Cardiac septum (tissue), 1 donor: ENCODE results near the gene ERLIN1. TPM values are rescaled to one million over a fixed set of nuclear protein-coding genes. Genes with fewer than 3 reads are reported as not detected.
A peak's percentile ranks its signal among the peaks of the same experiment; 100 is the strongest.

Source experiments
- DNase-seq: peaks from one replicate; pipeline ENCODE4 v3.0.0-alpha.2; 2020; ENCODE audit warnings: low spot score
- intact Hi-C: fragments of 100-400 bp; cut with DNase I; formaldehyde crosslinking; loops from one replicate; pipeline ENCODE4 v1.14.0; 2022
- long read RNA-seq: library from polyadenylated mRNA; unstranded; transcript quantifications from one replicate; pipeline ENCODE4 v2.0.0, GENCODE V29; 2021
- total RNA-seq: library from RNA; stranded (reverse); fragmentation: NEBNext Ultra II Directional; extraction: Animal tissue kit (Norgen Biotek cat#: 25700); gene quantifications from one replicate; pipeline ENCODE4 v1.2.1, GENCODE V29; 2021
- donor health status: DM: no; HTN: no; CAD: no.

Gene ERLIN1
- total RNA-seq = 7.2 TPM
- long read RNA-seq, transcript ERLIN1-202 (12 exons, 1,453 nt) = major isoform, 12 of 21 reads
- long read RNA-seq, partial matches to known transcripts = 3 of 21 reads
- long read RNA-seq, other reads (novel, unspliced or antisense) = 6 of 21 reads

DNA sequence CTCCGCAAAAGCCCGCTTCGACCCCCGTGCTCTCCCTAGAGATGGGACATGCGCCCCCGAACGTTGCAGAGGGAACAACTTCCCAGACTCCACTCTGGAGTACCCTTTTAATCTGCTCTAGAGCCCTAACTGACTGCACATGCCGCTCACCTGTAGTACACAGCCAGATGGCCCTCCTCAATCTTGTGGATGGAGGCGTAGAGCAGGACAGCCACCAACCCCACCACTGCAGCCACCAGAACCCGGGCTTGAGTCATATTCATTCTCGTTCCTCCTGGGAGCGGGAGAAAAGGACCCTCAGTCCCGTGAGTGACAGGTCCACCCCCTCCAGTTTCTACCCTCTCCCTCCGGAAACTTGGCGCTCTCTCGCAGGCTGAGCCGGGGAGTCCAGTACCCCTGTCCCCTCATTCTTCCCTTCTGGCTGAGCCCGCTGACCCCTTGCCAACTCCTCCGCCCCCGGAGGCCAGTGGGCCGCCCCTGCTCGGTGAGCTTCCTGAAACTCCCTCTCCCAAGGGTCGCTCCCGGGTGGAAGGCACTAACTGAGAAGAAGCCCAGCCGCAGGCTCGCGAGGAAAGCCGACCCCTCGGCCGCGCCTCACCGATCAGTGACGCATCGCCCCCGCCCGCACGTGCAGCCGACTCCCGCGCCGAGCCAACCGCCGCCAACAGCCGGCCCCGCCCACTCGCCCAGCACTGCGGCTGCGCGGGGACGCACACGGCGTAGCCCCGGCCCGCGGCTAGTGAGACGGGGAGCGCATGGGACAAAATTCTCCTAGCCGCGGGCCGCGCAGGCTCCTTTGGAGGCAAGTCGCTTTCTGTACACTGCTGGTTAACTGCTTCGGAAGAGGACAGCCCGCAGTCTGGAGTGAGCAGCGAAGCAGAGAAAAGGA, at the start of gene ERLIN1:
Gene ERLIN1, minus strand, starts transcription at position 666 of the 889 bp plus-strand sequence. Its CDS starts 403 bp downstream, at position 263.
- intact Hi-C loops = loop anchor here (5.0 to 10.0 kb wide), 4 partner anchors 42 to 338 kb away; partner anchors contain the start of genes CHUK, CWF19L1 and DNMBP
- peak; percentile 96 for DNase-seq

DNA sequence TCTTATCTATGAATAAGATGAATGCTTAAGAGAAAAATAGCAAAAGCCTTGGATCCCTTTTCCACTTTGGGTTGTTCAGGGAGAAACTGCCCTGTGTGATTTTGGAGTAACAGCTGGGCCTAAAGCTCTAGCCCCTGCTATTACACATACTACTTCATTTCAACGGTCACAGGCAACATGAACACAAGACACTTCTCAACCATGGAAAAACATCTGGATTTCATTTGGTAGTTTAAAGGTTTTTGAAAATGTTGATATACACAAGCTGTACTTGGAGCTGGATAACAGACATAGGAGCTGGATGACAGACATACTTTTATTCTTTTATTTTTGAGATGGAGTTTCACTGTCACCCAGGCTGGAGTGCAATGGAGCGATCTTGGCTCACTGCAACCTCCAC, 46.3 kb upstream of the ERLIN1 start:
- no peak for DNase-seq
- intact Hi-C loops = no loop called here

GRCh38 chr10:100229819-100230422, 44.1 kb upstream of the ERLIN1 start:
- intact Hi-C loops = loop anchor here (5.0 kb wide), 1 partner anchor 43 kb away; the partner anchor contains the start of gene ERLIN1
- no peak for DNase-seq

- intact Hi-C loops = no loop called here
- DNase-seq = no peak
Observed at GRCh38 chr10:100223879-100224278, 38.0 kb upstream of the ERLIN1 start.

DNA sequence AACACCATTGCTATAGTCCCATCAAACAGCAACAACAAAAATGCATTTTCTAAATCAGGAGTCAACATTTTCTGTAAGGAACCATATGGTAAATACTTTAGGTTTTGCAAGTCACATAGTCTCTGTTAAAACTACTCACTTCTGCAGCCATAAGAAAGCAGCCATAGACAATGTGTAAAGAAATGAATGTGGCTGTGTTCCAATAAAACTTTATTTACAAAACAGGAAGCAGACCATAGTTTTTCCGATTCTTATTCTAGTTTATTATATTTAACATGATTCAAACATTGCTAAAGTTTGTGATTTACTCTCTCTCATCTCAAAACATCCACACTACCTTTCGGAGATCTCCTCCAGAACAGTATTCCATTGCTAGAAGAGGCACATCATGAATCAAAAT, 36.7 kb upstream of the ERLIN1 start:
- DNase-seq = no peak
- intact Hi-C loops = no loop called here

DNA sequence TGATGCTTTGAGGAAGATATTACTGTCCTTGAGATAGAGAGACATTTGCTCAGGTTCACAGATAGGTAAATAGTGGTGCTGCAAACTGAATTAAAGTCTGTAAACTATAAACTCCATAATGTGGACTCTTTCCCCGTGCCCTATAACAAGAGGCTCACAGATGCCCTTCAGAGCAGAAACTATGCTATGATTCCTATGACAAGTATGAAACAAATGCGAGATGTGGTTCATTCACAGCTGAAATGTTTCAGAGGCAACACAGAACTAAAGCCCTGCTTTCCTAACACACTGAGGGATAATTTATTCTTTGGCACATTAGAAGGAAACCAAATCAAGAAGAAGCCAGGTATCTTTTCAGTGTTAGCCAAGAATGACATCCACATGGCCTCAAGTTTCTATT, 30.2 kb upstream of the ERLIN1 start:
- no peak for DNase-seq
- intact Hi-C loops = no loop called here

DNA sequence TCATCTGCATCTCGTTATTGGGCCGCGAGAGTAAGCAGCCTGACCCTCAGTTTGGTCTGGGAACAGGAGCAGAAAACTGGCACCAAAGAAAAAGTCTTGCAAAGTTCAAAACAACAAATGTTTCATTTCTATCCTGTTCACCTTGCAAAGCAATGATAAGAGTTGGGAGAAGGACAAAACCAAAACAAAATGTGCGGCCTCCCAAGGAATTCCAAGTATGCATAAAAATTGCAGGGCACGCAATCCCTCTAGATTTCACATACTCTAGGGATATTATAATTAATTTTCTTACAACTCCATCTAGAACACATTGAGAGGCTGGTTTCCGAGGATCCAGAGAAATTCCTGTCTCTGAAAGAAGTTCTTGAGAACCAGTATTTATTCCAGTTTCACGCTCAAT, 23.5 kb upstream of the ERLIN1 start:
- no peak for DNase-seq
- intact Hi-C loops = no loop called here

GRCh38 chr10:100208276-100208675, 22.4 kb upstream of the ERLIN1 start:
- DNase-seq = no peak
- intact Hi-C loops = no loop called here

DNA sequence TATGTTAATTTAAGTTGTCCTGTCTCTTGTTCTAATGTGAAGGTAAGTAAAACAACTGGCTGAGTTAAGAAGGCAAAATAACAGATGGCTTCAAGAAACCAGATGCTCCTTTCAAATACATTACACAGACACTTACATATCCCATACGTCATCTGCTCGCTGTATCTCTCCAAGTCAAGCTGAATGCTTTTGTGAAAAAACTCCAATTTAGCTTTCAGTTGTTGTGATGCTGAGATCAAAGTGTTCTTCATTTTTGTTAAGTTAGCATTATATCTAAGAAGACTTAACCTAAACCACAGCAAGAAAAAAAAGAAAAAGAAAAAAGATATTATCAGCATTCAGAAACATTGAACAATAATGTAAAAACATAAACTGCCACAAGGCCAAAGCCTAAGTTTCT, 18.5 kb upstream of the ERLIN1 start:
- intact Hi-C loops = no loop called here
- DNase-seq = no peak

- intact Hi-C loops = no loop called here
- no peak for DNase-seq
Observed at GRCh38 chr10:100201549-100201948, 15.7 kb upstream of the ERLIN1 start.

- intact Hi-C loops = no loop called here
- DNase-seq = no peak
Observed at GRCh38 chr10:100194711-100195110, 8.9 kb upstream of the ERLIN1 start.

GRCh38 chr10:100192350-100192749, 6.5 kb upstream of the ERLIN1 start:
- no peak for DNase-seq
- intact Hi-C loops = no loop called here

GRCh38 chr10:100186253-100187212, 704 bp upstream of the ERLIN1 start:
- no peak for DNase-seq
- intact Hi-C loops = loop anchor here (5.0 to 10.0 kb wide), 4 partner anchors 41 to 339 kb away; partner anchors contain the start of genes CHUK, CWF19L1 and DNMBP

DNA sequence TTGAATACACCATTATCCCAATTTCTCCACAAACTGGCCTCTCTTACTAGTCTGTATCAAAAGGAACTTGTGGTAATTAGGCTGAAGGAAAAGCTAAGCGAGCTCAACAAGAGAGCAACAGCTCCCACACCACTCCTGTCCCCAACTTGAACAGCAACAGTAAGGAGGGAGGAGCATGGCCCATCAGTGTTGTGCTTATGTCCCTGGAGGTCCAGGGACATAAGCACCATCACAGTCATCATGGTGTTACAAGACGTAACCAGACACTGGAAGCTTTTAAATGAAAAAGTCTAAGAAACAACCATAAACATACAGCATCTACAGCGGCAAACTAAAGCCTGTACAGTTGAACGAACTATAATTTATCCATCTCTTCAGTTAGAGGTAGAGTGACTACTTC, 989 bp downstream of the ERLIN1 start:
- DNase-seq = no peak
- intact Hi-C loops = loop anchor here (5.0 to 10.0 kb wide), 4 partner anchors 42 to 338 kb away; partner anchors contain the start of genes CHUK, CWF19L1 and DNMBP

DNA sequence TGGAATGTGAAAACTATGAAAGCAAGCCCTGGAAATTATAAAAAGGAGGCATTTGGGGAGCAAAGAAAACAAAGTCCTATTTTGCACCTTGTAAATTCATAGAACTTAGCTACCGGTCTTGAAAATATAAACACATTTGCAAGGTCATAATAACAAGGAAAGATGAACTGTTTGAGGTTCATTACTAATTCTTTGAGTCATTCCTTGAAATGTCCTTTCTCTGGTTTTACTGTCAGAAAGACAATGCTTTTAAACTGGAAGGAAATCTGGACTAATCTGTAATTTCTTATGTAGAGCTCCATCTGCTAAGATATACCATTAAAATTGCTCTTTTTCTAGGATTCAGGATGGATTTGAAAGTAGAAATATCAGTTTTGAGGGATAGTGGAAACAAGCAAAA, 1.4 kb downstream of the ERLIN1 start:
- intact Hi-C loops = loop anchor here (10.0 kb wide), 1 partner anchor 180 kb away; the partner anchor contains the start of gene DNMBP
- DNase-seq = no peak

DNA sequence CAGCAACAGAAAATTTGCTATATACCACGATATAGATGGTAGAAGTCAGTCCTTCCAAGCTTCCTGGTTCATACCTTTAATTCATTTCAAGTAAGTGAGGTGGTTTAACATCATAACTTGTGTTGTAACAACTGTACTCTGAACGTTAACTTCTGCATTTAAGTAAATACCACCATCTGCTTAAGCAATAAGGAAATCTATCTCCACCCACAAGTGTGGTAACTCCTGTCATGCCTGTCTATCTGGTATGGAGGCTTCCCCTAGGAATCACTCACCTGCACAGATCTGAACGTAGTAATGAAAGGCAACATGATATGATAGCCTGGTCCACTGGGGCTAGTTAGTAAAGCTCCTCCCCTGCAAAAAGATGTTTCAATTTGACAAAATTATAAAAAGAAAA, 2.3 kb downstream of the ERLIN1 start:
- intact Hi-C loops = loop anchor here (10.0 kb wide), 1 partner anchor 179 kb away; the partner anchor contains the start of gene DNMBP

DNA sequence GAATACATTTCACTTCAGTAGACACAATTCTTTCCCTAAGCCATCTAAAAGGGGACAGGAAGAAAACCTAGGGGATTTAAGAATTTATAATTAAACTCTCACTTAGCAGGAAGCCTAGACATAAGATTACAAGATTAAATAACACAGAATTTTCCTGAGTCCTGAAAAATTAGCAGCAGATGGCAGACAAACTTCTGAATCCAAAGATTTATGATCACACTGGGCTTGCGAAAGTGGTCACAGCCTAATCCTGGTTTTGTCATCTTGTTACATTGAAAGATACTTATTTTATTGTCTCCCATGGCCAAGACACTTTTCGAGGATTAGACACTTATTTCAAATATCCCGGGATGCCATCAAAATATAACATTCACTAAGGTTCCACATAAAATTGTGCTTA, 2.9 kb downstream of the ERLIN1 start:
- intact Hi-C loops = loop anchor here (10.0 kb wide), 1 partner anchor 178 kb away; the partner anchor contains the start of gene DNMBP
- DNase-seq = no peak

More for the DNA sequence above, 2.3 kb downstream of the ERLIN1 start:
- no peak for DNase-seq

- intact Hi-C loops = loop anchor here (10.0 kb wide), 1 partner anchor 177 kb away; the partner anchor contains the start of gene DNMBP
- no peak for DNase-seq
Observed at GRCh38 chr10:100182281-100182680, 3.5 kb downstream of the ERLIN1 start.

DNA sequence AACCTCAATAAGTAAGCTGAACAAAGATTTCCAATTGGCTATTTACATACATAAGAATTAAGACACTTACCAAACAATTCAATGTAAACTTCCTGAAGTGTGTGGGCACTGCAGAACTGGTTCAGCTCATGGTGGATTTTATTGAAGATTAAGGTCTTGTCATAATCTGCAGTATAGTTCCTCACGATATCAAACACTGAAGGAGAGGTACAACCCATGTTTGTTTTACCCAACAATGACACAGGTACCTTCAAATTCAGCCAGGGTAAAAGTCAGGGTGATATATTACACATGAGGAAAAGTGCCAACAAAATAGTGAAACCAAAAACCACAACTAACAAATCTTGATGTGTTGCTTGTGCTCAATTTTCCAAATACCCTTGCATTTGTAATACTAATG, 10.0 kb downstream of the ERLIN1 start:
- intact Hi-C loops = no loop called here
- DNase-seq = no peak
